ENCODE data around the gene TEX12. TPM values are rescaled to one million over a fixed set of nuclear protein-coding genes. Genes with fewer than 3 reads are reported as not detected.
A peak's percentile ranks its signal among the peaks of the same experiment; 100 is the strongest.
"Not testable (repeated sequence)": the region's sequence is repeated elsewhere in the genome, so short reads cannot be mapped to it uniquely, and the experiment has no call there.

Gene TEX12
- total RNA-seq, 2 experiments from 2014 or later: not detected

DNA sequence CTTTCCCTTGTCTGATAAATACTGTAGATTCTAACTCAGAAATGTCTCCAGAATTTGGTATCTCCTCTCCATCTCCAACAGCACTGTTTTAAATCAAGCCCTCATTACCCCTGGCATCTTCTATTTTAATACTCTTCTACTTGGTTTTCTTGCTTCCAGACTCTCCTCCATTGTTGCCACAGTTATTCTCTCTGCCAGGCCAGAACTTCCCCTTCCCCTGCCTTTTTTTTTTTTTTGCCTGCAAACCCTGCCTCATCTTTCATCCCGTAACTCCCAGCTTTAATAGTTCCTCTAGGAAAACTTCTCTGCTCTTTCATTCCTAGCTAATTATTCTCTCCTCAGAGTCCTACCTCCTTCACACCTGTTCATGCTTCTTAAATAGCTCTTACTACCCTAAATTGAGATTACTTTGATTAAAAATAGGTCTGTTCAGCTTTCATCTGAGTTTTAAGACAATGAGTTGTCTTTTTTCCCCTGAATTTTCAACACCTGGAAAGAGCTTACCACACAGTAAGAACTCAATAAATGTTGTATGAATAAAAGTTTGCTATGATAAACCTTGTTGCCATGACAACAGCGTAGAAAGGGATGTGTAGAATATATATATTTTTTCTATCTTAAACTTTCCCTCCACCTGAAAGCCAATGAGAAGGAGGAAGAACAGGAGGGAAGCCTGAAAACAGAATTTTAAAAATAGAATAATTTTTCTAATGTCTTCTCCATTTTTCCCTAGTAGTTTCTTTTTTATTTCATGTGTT lies 6.9 kb upstream of the TEX12 start:
- H3K4me3 Mint-ChIP-seq: no peak overlapping the region
- TF ChIP-seq, protein P1, sequence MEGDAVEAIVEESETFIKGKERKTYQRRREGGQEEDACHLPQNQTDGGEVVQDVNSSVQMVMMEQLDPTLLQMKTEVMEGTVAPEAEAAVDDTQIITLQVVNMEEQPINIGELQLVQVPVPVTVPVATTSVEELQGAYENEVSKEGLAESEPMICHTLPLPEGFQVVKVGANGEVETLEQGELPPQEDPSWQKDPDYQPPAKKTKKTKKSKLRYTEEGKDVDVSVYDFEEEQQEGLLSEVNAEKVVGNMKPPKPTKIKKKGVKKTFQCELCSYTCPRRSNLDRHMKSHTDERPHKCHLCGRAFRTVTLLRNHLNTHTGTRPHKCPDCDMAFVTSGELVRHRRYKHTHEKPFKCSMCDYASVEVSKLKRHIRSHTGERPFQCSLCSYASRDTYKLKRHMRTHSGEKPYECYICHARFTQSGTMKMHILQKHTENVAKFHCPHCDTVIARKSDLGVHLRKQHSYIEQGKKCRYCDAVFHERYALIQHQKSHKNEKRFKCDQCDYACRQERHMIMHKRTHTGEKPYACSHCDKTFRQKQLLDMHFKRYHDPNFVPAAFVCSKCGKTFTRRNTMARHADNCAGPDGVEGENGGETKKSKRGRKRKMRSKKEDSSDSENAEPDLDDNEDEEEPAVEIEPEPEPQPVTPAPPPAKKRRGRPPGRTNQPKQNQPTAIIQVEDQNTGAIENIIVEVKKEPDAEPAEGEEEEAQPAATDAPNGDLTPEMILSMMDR (IDR thresholded peaks at IDR 0.05): no peak
- DNase-seq (no peak), ATAC-seq (no peak)
- H3K9me3 Mint-ChIP-seq: no peaks in the 10 kb centered on the region
- intact Hi-C loops (cut with micrococcal nuclease): no loop called here
- POLR2A ChIA-PET: no interaction called here
- H3K27me3 Mint-ChIP-seq: peaks cover 17% of the 10 kb centered on the region
- H3K4me1 Mint-ChIP-seq (ENCODE audit: low read depth): peaks cover 2% of the 10 kb centered on the region
- no peaks in the 10 kb centered on the region for H3K36me3 Mint-ChIP-seq (ENCODE audit: low read depth)
- CTCF ChIA-PET: interaction anchor here (1.4 to 1.9 kb wide), 2 partner anchors 9 to 12 kb away, joined by 3 read pairs; no protein-coding TSS in a partner anchor
- H3K27ac Mint-ChIP-seq: no peak overlapping the region

- POLR2A ChIA-PET: no interaction called here
- TF ChIP-seq, protein P1 (IDR thresholded peaks at IDR 0.05): no peak
- intact Hi-C loops (cut with micrococcal nuclease): no loop called here
- peaks cover 2% of the 10 kb centered on the region for H3K4me1 Mint-ChIP-seq (ENCODE audit: low read depth)
- peaks cover 17% of the 10 kb centered on the region for H3K27me3 Mint-ChIP-seq
- no peak overlapping the region for H3K4me3 Mint-ChIP-seq
- DNase-seq (no peak), ATAC-seq (no peak)
- CTCF ChIA-PET: interaction anchor here (1.9 kb wide), 1 partner anchor 8 kb away, joined by 3 read pairs; no protein-coding TSS in a partner anchor
- H3K36me3 Mint-ChIP-seq (ENCODE audit: low read depth): no peaks in the 10 kb centered on the region
- H3K9me3 Mint-ChIP-seq: no peaks in the 10 kb centered on the region
- no peak overlapping the region for H3K27ac Mint-ChIP-seq
Measured at GRCh38 chr11:112161012-112161411, 6.2 kb upstream of the TEX12 start.

DNA sequence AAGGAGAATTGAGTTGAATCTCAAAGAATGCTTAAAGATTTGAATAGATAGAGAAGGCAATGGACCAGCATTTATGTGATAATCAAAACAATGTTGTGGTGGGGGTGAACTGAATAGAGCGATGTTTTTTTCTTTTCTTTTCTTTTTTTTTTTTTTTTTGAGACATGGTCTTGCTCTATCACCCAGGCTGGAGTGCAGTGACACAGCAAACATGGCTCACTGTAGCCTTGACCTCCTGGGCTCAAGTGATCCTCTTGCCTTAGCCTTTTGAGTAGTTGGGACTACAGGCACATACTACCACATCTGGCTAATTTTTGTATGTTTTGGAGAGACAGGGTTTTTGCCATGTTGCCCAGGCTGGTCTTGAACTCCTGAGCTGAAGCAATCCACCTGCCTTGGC lies 5.0 kb upstream of the TEX12 start:
- H3K36me3 Mint-ChIP-seq (ENCODE audit: low read depth); POLR2A ChIA-PET; intact Hi-C loops (cut with micrococcal nuclease); H3K27ac Mint-ChIP-seq; H3K4me1 Mint-ChIP-seq (ENCODE audit: low read depth); H3K9me3 Mint-ChIP-seq; DNase-seq; ATAC-seq; H3K4me3 Mint-ChIP-seq: not testable (repeated sequence)
- CTCF ChIA-PET: interaction anchor here (1.0 kb wide), 1 partner anchor 48 kb away, joined by 4 read pairs; no protein-coding TSS in a partner anchor
- H3K27me3 Mint-ChIP-seq: peaks cover 17% of the 10 kb centered on the region

DNA sequence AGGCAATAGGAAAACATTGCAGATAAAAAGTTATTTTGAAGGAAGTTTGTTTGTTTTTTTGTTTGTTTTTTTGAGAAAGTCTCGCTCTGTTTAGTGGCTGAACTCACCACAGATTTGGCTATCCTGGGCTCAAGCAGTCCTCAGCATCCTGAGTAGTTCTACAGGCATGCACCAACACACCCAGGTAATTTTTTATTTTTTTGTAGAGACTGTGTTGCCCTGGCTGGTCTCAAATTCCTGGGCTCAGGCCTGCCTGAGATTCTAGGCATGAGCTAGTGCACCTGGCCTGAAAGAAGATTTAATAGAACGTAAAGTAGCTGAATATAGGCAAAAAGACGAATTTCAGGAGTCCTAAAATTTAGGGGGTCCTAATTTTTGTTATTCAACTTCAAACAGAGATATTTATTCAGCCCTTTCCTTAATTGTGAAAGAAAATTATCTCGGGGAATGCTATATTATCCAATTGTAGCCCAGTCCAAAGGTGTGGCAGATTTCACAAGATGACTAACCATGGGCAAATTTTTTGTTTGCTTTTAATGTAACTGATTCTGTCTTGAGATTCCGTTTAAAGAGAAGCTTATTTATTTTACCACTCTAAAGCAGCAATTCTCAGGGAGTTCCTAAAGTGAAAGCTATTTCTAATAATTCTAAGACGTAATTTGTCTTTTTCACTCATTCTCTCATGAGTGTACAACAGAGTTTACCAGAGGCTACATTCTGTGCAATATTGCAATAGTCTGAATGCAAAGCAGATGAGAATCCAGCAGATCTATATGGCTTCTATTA lies 4.2 kb upstream of the TEX12 start:
- Mint-ChIP-seq H3K27me3 (peaks cover 17% of the 10 kb centered on the region), H3K27ac (no peak overlapping the region), H3K9me3 (no peaks in the 10 kb centered on the region), H3K36me3 (ENCODE audit: low read depth) (no peaks in the 10 kb centered on the region), H3K4me1 (ENCODE audit: low read depth) (no peaks in the 10 kb centered on the region), H3K4me3 (no peak overlapping the region)
- TF ChIP-seq, protein P1 (IDR thresholded peaks at IDR 0.05): no peak
- ATAC-seq (no peak), DNase-seq (no peak)
- ChIA-PET POLR2A (interaction anchor here (0.7 kb wide), 1 partner anchor 45 kb away, joined by 4 read pairs; no protein-coding TSS in a partner anchor), CTCF (interaction anchor here (1.0 kb wide), 1 partner anchor 49 kb away, joined by 4 read pairs; no protein-coding TSS in a partner anchor)
- intact Hi-C loops (cut with micrococcal nuclease): no loop called here

GRCh38 chr11:112163875-112164685 lies 3.1 kb upstream of the TEX12 start, which contains the start of gene IL18:
TSS of gene IL18 (minus strand) at chr11:112164094. CDS start at chr11:112155053, 9,041 bp downstream.
- ChIA-PET CTCF (interaction anchor here (1.2 to 1.6 kb wide), 2 partner anchors 11 to 116 kb away, joined by 3 to 4 read pairs; partner anchors contain the start of gene BCO2), POLR2A (interaction anchor here (0.7 kb wide), 1 partner anchor 44 kb away, joined by 4 read pairs; no protein-coding TSS in a partner anchor)
- no peak within 1 kb of the TSS for H3K27ac Mint-ChIP-seq
- peak within 1 kb of the TSS; percentile 4 for H3K4me3 Mint-ChIP-seq
- no peaks in the 10 kb centered on the region for H3K4me1 Mint-ChIP-seq (ENCODE audit: low read depth)
- ATAC-seq (no peak), DNase-seq (no peak)
- H3K36me3 Mint-ChIP-seq (ENCODE audit: low read depth): no peaks in the 10 kb centered on the region
- intact Hi-C loops (cut with micrococcal nuclease): no loop called here
- peaks cover 17% of the 10 kb centered on the region for H3K27me3 Mint-ChIP-seq
- TF ChIP-seq, protein P1 (IDR thresholded peaks at IDR 0.05): no peak
- H3K9me3 Mint-ChIP-seq: no peaks in the 10 kb centered on the region

Data from activated CD8-positive, alpha-beta T cell treated with anti-CD3 and anti-CD28 coated beads for 36 hours (primary cell).